SU-DHL-6 (cell line): Measurements from ENCODE around the gene ALG2.

Source experiments
- CTCF ChIP-seq: fragments of 200-600 bp; sonication (generic); IDR thresholded peaks from one replicate; pipeline ENCODE4 v1.5.1; 2017; ENCODE audit warnings: antibody characterized with exemption, mild to moderate bottlenecking, low read length, moderate library complexity; ENCODE audit not compliant: insufficient read depth, poor library complexity, severe bottlenecking
- EZH2phosphoT487 ChIP-seq: fragments of 200-600 bp; sonication (generic), shearing (Covaris generic); conservative IDR thresholded peaks from 2 replicates; pipeline ENCODE4 v1.6.1; 2018; ENCODE audit warnings: mild to moderate bottlenecking, antibody characterized with exemption, low read length, moderate library complexity, mixed read lengths

- no peak for TF ChIP-seq CTCF
- no peak for TF ChIP-seq EZH2phosphoT487
These were observed 32.6 kb downstream of the ALG2 start for GRCh38 chr9:99189186-99189585.
